A673 (cell line): ENCODE measurements around the gene ASCL2.

ENCODE experiments used
- EZH2 ChIP-seq: fragments of 200-600 bp; sonication (generic); IDR thresholded peaks from 2 replicates; pipeline ENCODE4 v1.6.1; 2017; ENCODE audit warnings: borderline replicate concordance, low read depth, mild to moderate bottlenecking, mixed read lengths, antibody characterized with exemption, low read length; ENCODE audit not compliant: poor library complexity, severe bottlenecking
- TF ChIP-seq, protein P1 (sequence below): fragments of 300-800, 200-600 bp; sonication (generic); conservative IDR thresholded peaks from 2 replicates; pipeline ENCODE4 v1.5.1; 2017; ENCODE audit warnings: low read depth, mild to moderate bottlenecking, antibody characterized with exemption, low read length, moderate library complexity, mixed read lengths

DNA sequence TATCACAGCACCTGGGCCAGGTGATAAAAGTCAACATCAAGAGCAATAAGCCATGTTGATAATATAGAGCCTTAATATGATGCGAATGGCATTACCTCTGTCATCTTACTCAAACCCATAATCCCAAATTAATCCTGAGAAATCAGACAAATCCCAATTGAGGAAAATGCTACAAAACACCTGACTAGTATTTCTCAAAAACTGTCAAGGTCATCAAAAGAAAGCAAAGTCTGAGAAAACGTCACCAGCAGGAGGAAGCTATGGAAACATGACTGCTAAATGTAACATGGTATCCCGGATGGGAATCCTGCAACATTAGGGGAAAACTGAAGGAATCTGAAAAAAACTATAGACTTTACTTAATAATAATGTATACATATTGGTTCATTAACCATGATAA, 29.6 kb downstream of the ASCL2 start:
- TF ChIP-seq, protein P1, sequence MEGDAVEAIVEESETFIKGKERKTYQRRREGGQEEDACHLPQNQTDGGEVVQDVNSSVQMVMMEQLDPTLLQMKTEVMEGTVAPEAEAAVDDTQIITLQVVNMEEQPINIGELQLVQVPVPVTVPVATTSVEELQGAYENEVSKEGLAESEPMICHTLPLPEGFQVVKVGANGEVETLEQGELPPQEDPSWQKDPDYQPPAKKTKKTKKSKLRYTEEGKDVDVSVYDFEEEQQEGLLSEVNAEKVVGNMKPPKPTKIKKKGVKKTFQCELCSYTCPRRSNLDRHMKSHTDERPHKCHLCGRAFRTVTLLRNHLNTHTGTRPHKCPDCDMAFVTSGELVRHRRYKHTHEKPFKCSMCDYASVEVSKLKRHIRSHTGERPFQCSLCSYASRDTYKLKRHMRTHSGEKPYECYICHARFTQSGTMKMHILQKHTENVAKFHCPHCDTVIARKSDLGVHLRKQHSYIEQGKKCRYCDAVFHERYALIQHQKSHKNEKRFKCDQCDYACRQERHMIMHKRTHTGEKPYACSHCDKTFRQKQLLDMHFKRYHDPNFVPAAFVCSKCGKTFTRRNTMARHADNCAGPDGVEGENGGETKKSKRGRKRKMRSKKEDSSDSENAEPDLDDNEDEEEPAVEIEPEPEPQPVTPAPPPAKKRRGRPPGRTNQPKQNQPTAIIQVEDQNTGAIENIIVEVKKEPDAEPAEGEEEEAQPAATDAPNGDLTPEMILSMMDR: no peak
- no peak for TF ChIP-seq EZH2
